Parathyroid adenoma (tissue), 2 donors: Measurements from ENCODE around the gene ACSS3.

Experiments
- H2AFZ ChIP-seq: fragments of 300-600 bp; sonication (generic); one replicate; pipeline ENCODE4 v1.7.0; 2017; ENCODE audit warnings: antibody characterized with exemption, mild to moderate bottlenecking
- H3K27ac ChIP-seq: fragments of 300-600 bp; sonication (generic); one replicate; pipeline ENCODE4 v1.7.0; 2017
- H3K27me3 ChIP-seq: fragments of 300-600 bp; sonication (generic); one replicate; pipeline ENCODE4 v1.7.0; 2017; ENCODE audit warnings: low read length; ENCODE audit not compliant: control insufficient read depth, insufficient read depth
- H3K36me3 ChIP-seq: fragments of 300-600 bp; sonication (generic); one replicate; pipeline ENCODE4 v1.7.0; 2017; ENCODE audit warnings: low read length; ENCODE audit not compliant: control insufficient read depth, insufficient read depth
- H3K4me1 ChIP-seq: fragments of 300-600 bp; sonication (generic); one replicate; pipeline ENCODE4 v1.7.0; 2017; ENCODE audit warnings: control low read depth
- H3K4me2 ChIP-seq: fragments of 300-600 bp; sonication (generic); one replicate; pipeline ENCODE4 v1.7.0; 2017; ENCODE audit warnings: low read length
- H3K4me3 ChIP-seq: fragments of 300-600 bp; sonication (generic); one replicate; pipeline ENCODE4 v1.7.0; 2017; ENCODE audit warnings: low read depth, low read length
- H3K79me2 ChIP-seq: fragments of 300-600 bp; sonication (generic); one replicate; pipeline ENCODE4 v1.7.0; 2017; ENCODE audit warnings: control low read depth
- H3K9ac ChIP-seq: fragments of 300-600 bp; sonication (generic); one replicate; pipeline ENCODE4 v1.7.0; 2017; ENCODE audit warnings: mild to moderate bottlenecking
- H3K9me3 ChIP-seq: fragments of 300-600 bp; sonication (generic); one replicate; pipeline ENCODE4 v1.7.0; 2017; ENCODE audit warnings: low read length; ENCODE audit not compliant: control insufficient read depth
- TF ChIP-seq, protein P1 (sequence below): fragments of 300-600 bp; sonication (generic); IDR thresholded peaks from one replicate; pipeline ENCODE4 v1.7.0; 2017; ENCODE audit warnings: antibody characterized with exemption, mild to moderate bottlenecking
- donor health status: primary hyperparathyroidism.

ACSS3 gene

DNA sequence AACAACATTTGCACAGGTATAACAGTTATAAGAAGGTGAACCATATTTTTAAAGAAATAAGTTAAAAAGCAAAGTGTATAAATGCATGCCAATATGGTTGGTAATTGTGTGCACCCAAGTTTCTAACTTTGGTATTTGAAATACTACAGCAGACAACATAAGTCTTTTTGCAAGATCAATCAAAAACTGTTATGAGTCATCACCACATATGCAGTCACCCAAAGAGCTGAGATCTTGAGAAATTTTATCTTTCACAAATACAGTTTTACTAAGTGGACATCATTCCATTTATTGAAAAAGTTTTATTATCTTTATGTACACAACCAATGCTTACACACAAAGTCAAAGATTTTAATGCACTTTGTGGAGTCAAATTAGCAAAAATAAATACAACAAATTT lies 7.0 kb upstream of the ACSS3 start:
- Histone ChIP-seq H3K4me1 (no peaks in the 10 kb centered on the region), H2AFZ (no peak overlapping the region), H3K4me2 (no peak overlapping the region), H3K79me2 (no peaks in the 10 kb centered on the region), H3K4me3 (no peak overlapping the region), H3K36me3 (no peaks in the 10 kb centered on the region), H3K9ac (no peak overlapping the region), H3K9me3 (no peaks in the 10 kb centered on the region), H3K27ac (no peak overlapping the region), H3K27me3 (no peaks in the 10 kb centered on the region)
- TF ChIP-seq, protein P1, sequence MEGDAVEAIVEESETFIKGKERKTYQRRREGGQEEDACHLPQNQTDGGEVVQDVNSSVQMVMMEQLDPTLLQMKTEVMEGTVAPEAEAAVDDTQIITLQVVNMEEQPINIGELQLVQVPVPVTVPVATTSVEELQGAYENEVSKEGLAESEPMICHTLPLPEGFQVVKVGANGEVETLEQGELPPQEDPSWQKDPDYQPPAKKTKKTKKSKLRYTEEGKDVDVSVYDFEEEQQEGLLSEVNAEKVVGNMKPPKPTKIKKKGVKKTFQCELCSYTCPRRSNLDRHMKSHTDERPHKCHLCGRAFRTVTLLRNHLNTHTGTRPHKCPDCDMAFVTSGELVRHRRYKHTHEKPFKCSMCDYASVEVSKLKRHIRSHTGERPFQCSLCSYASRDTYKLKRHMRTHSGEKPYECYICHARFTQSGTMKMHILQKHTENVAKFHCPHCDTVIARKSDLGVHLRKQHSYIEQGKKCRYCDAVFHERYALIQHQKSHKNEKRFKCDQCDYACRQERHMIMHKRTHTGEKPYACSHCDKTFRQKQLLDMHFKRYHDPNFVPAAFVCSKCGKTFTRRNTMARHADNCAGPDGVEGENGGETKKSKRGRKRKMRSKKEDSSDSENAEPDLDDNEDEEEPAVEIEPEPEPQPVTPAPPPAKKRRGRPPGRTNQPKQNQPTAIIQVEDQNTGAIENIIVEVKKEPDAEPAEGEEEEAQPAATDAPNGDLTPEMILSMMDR: no peak

DNA sequence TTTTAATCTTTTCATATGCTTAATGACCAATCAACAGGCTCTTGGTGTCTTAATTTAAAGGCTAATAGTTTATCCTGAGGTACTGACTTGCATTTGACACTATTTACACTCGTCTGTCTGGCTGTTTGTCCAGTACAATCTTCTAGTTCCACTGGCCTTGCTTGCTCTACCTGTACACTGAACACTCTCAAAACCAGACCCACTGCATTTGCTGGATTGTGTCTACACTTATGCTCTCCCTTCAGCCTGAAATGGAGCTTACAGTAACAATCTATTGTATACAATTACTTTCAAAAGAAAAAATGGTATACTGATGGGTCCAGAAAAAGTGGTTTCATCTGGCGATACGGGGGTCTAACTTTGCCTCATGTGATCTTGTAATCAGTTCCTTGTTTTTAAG lies 2.3 kb upstream of the ACSS3 start:
- Histone ChIP-seq H2AFZ (peak overlapping the region; percentile 19), H3K27me3 (no peaks in the 10 kb centered on the region)
- TF ChIP-seq, protein P1: no peak

DNA sequence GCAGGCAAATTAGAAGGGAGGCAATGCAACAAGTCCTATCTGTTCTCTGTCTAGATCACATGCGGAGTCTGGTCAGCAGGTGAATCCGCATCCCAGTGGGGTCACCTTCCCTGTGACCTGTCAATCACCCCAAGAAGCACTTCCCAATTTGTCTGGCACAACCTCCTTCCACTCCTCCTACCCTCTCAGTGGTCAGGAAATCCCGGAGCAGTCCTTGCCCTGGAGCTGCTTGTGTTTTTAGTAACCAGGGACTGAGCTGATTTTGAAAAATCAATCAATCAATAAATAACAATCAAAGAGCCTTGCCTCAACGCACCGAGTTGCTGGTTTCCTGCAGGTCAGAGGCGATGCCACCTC lies 572 bp upstream of the ACSS3 start:
- peak overlapping the region; percentile 76 for H3K4me3 ChIP-seq
- TF ChIP-seq, protein P1: no peak
- no peaks in the 10 kb centered on the region for H3K36me3 ChIP-seq
- H3K9ac ChIP-seq: no peak overlapping the region
- H3K27me3 ChIP-seq: no peaks in the 10 kb centered on the region
- peaks cover 2% of the 10 kb centered on the region for H3K4me1 ChIP-seq
- H3K9me3 ChIP-seq: no peaks in the 10 kb centered on the region
- H3K4me2 ChIP-seq: peak overlapping the region; percentile 81
- peak overlapping the region; percentile 85 for H2AFZ ChIP-seq
- peak overlapping the region; percentile 6 for H3K27ac ChIP-seq
- H3K79me2 ChIP-seq: no peaks in the 10 kb centered on the region

More for the DNA sequence above, 2.3 kb upstream of the ACSS3 start:
- H3K4me1 ChIP-seq: peaks cover 2% of the 10 kb centered on the region
- no peak overlapping the region for H3K27ac ChIP-seq
- H3K9ac ChIP-seq: no peak overlapping the region
- no peaks in the 10 kb centered on the region for H3K36me3 ChIP-seq
- no peaks in the 10 kb centered on the region for H3K79me2 ChIP-seq
- H3K4me2 ChIP-seq: no peak overlapping the region
- no peak overlapping the region for H3K4me3 ChIP-seq
- no peaks in the 10 kb centered on the region for H3K9me3 ChIP-seq

DNA sequence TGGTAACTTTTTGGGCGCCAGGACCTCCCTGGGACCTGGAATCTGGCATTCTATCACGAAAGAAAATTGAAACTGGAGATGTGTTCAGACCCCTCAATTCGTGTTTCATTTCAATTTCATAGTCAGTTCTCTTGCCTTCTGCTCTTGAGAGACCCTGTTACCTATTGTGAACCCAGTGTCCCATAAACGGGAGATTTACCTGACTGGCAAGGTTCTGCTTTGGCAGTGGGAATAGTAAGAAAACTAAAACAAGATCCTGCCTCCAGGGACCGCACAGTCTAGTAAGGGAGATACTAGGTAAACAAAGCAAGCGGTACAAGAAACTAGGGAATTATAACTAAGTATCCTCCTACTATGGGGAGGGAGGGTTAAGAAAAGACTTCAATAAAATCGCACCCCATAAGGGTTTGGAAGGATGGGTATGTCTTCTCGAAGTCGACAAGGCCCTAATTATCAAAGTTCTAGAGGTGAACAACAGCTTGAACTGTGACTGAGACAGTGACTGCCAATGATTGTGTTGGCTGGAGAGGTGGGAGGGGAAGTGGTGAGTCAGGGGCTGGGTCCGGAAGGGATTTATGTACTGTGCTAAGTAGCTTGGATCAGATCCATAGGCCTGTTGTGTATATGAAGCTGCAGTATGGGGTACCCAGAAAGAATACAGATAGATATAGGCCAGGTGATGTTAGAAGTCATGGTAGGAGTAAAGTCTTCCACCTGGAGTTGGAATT lies 754 bp downstream of the ACSS3 start:
- H3K27me3 ChIP-seq: no peaks in the 10 kb centered on the region
- peaks cover 2% of the 10 kb centered on the region for H3K4me1 ChIP-seq
- TF ChIP-seq, protein P1: no peak
- no peaks in the 10 kb centered on the region for H3K9me3 ChIP-seq
- H3K36me3 ChIP-seq: no peaks in the 10 kb centered on the region
- H3K4me3 ChIP-seq: peak overlapping the region; percentile 76
- H2AFZ ChIP-seq: peak overlapping the region; percentile 85
- H3K4me2 ChIP-seq: peak overlapping the region; percentile 81
- no peak overlapping the region for H3K9ac ChIP-seq
- peak overlapping the region; percentile 11 for H3K27ac ChIP-seq
- H3K79me2 ChIP-seq: no peaks in the 10 kb centered on the region
